Adrenal gland (tissue), 12 donors: ENCODE data around the gene ALDH1L1. TPM values are rescaled to one million over a fixed set of nuclear protein-coding genes. Genes with fewer than 3 reads are reported as not detected.

ENCODE experiments used
- DNase-seq, 7 donors: peaks; one replicate each; pipeline ENCODE4 v3.0.0-alpha.2; 2019 to 2020
- H3K27ac ChIP-seq, 5 donors: fragments of 200-600 bp; sonication (generic) in 4 of 5; 1 replicate in 3 of 5; 2 replicates in 2 of 5; pipeline versions ENCODE4 v1.5.1 to v1.8.0; 2016 to 2020; ENCODE audit warnings: mild to moderate bottlenecking in 1 of 5
- H3K27me3 ChIP-seq: fragments of 200-600 bp; 2 replicates; pipeline ENCODE4 v1.8.0; 2021
- H3K36me3 ChIP-seq, 2 donors: fragments of 200-600 bp; replicated peaks in 1 of 2; 1 replicate in 1 of 2; 2 replicates in 1 of 2; pipeline versions ENCODE4 v1.5.1 to v1.8.0; 2018 to 2022
- H3K4me1 ChIP-seq, 2 donors: fragments of 200-600 bp; replicated peaks in 1 of 2; 1 replicate in 1 of 2; 2 replicates in 1 of 2; pipeline versions ENCODE4 v1.5.1 to v1.8.0; 2018 to 2021
- H3K4me3 ChIP-seq, 4 donors: fragments of 200-600 bp; sonication (generic) in 3 of 4; one replicate each; pipeline ENCODE4 v1.5.1; 2016 to 2018
- H3K9me3 ChIP-seq, 3 donors: fragments of 200-600 bp; sonication (generic) in 1 of 3; replicated peaks in 1 of 3; 1 replicate in 2 of 3; 2 replicates in 1 of 3; pipeline versions ENCODE4 v1.5.1 to v1.8.0; 2016 to 2021
- CTCF ChIP-seq, 6 experiments: fragments of 450-650 bp in 4 of 6; fragments of 200-600 bp in 2 of 6; sonication (generic) in 1 of 6; IDR thresholded peaks; 1 replicate in 5 of 6; 2 replicates in 1 of 6; pipeline versions ENCODE4 v1.5.1 to v1.8.0; 2016 to 2021; ENCODE audit warnings: antibody characterized with exemption in 6 of 6, mild to moderate bottlenecking in 2 of 6, moderate library complexity in 1 of 6
- POLR2A ChIP-seq, 2 donors: fragments of 450-650 bp; IDR thresholded peaks; one replicate each; pipeline ENCODE4 v1.6.1; 2017; ENCODE audit warnings: antibody characterized with exemption in 2 of 2, mild to moderate bottlenecking in 2 of 2, moderate library complexity in 1 of 2
- WGBS, 4 donors: extraction: QIAGEN DNeasy Blood & Tissue Kit in 2 of 4; methylation state at CpG; one replicate each; pipeline versions ENCODE4 v1.1.5 to v1.1.7; 2013 to 2017; 5-methylcytosine and 5-hydroxymethylcytosine counted together
- intact Hi-C, 2 donors: fragments of 100-400 bp; cut with DNase I; formaldehyde crosslinking; loops; one replicate each; pipeline versions ENCODE4 v1.14.1 to v1.15.0; 2022 to 2023
- polyA plus RNA-seq, 3 donors: library from polyadenylated mRNA; stranded (reverse); fragments of 200-250 nt in 2 of 3; fragments of 350-450 nt in 1 of 3; fragmentation: Illumina TruSeq in 1 of 3; extraction: RNeasy Lipid Tissue Mini Kit (QIAGEN cat#74804) in 1 of 3; gene quantifications; one replicate each; pipeline ENCODE4 v1.2.3, GENCODE V29; 2013 to 2014
- total RNA-seq, 9 donors: library from RNA; depleted of rRNA in 4 of 9; stranded (reverse); fragments of >200 nt in 4 of 9; fragments of 120-200 nt in 1 of 9; fragmentation: NEBNext Ultra II Directional in 1 of 9; extraction: Animal tissue kit (Norgen Biotek cat#: 25700) in 1 of 9; gene quantifications; one replicate each; pipeline versions ENCODE4 v1.1.0 to v1.2.4, GENCODE V29; 2013 to 2023
- donor health status: healthy with polysubstance abuse.
- donor health status: Bipolar disorder and iron deficiency.
- donor health status: DM: yes; HTN: yes; CAD: no.
- donor health status: DM: no; HTN: no; CAD: no.
- donor health status: DM: no; HTN: no; CAD: no.
- donor health status: DM: yes; HTN: yes; CAD: no.

ALDH1L1 gene
- total and polyA plus RNA-seq, 12 donors: 0.44 to 136 (median 72.3) TPM

DNA sequence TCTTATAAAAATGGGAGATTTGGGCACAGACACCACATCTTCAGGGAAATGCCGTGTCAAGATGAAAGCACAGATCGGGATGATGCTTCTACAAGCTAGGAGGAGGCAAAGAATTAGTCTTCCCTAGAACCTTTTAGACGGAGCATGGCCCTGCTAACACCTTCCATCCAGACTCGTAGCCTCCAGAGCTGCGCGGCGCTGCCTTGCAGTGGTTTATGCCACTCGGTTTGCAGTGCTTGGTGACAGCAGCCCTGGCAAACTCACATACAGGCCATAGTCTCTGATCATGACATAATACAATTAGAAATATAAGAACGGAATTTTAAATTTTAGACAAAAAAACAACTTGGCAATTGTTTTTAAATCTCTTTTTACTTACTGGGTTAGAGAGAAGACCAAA, 59.3 kb downstream of the ALDH1L1 start:
- DNase-seq: peak in 2 of 7 donors; percentile 8 to 34
- Histone ChIP-seq H3K27me3 (no peaks in the 10 kb centered on the region), H3K27ac (no peak overlapping the region), H3K4me3 (no peak overlapping the region), H3K4me1 (no peaks in the 10 kb centered on the region), H3K36me3 (no peaks in the 10 kb centered on the region), H3K9me3 (no peaks in the 10 kb centered on the region)
- TF ChIP-seq CTCF (IDR thresholded peaks at IDR 0.05): no peak
- no peak for TF ChIP-seq POLR2A (IDR thresholded peaks at IDR 0.05)
- WGBS, 4 donors: 91 to 99% (median 95%) methylated on average over 9 of the region's 9 CpGs
- intact Hi-C loops: no loop called here

- no peak for DNase-seq
- Histone ChIP-seq H3K27me3 (no peaks in the 10 kb centered on the region), H3K4me3 (no peak overlapping the region), H3K4me1 (no peaks in the 10 kb centered on the region), H3K36me3 (no peaks in the 10 kb centered on the region), H3K9me3 (no peaks in the 10 kb centered on the region), H3K27ac (no peak overlapping the region)
- WGBS, 4 donors: 92 to 96% (median 95%) methylated on average over 8 of the region's 8 CpGs
- intact Hi-C loops: no loop called here
- TF ChIP-seq CTCF (IDR thresholded peaks at IDR 0.05) (no peak), POLR2A (IDR thresholded peaks at IDR 0.05) (no peak)
Measured at GRCh38 chr3:126119976-126120375, 60.4 kb downstream of the ALDH1L1 start.

DNA sequence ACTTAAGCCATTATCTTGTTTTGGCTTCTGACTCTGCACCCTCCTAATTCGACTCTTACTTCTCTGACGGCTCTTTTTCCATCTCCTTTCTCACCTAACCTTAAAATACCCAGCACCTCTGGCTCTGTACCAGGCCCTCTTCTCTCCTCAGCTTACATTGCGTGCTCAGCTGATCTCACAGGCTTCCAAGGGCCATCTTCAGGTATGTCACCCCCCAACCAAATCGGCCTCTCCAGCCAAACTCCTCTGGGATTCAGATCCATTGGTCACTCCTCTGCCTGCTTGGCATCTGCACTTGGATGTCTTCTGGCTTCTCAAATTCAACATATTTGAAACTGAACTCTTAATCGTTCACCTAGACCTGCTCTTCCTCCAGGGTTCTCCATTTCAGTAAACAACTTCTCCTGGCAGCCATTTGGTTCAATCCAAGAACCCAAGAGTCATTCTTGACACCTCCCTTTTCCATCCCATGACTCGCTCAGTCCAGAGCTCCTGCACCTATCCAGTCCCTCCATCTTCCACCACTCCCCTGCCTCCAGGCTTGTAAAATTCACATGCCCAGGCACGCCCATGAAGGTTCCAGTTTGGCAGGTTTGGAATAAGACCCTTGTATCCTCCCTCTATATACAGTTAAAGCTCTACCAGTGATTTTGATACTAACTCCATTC, 61.2 kb downstream of the ALDH1L1 start:
- H3K4me1 ChIP-seq: no peaks in the 10 kb centered on the region
- H3K9me3 ChIP-seq: no peaks in the 10 kb centered on the region
- DNase-seq: peak in 1 of 7 donors; percentile 23
- WGBS, 4 donors: 88 to 96% (median 91%) methylated on average over 7 of the region's 7 CpGs
- TF ChIP-seq POLR2A (IDR thresholded peaks at IDR 0.05) (no peak), CTCF (IDR thresholded peaks at IDR 0.05) (no peak)
- H3K27ac ChIP-seq: no peak overlapping the region
- no peaks in the 10 kb centered on the region for H3K27me3 ChIP-seq
- no peak overlapping the region for H3K4me3 ChIP-seq
- no peaks in the 10 kb centered on the region for H3K36me3 ChIP-seq
- intact Hi-C loops: no loop called here

GRCh38 chr3:126118591-126118990, 61.8 kb downstream of the ALDH1L1 start:
- Histone ChIP-seq H3K4me1 (no peaks in the 10 kb centered on the region), H3K4me3 (no peak overlapping the region), H3K27me3 (no peaks in the 10 kb centered on the region), H3K36me3 (no peaks in the 10 kb centered on the region), H3K9me3 (no peaks in the 10 kb centered on the region), H3K27ac (no peak overlapping the region)
- 82 to 95% (median 83%) methylated on average over 4 to 11 of the region's 11 CpGs for WGBS, 4 donors
- intact Hi-C loops: no loop called here
- DNase-seq: peak in 1 of 7 donors; percentile 11
- no peak for TF ChIP-seq CTCF (IDR thresholded peaks at IDR 0.05)
- TF ChIP-seq POLR2A (IDR thresholded peaks at IDR 0.05): no peak
